Measurements from ENCODE around the gene PARP1. TPM values are rescaled to one million over a fixed set of nuclear protein-coding genes. Genes with fewer than 3 reads are reported as not detected.

PARP1 gene
- total RNA-seq, 3 donors from 2014 or later (not counting 1 experiment from before 2014, with no cell fraction given), result 62.0 to 81.5 (median 77.0) TPM

GRCh38 chr1:226369110-226369509, 38.8 kb downstream of the PARP1 start:
- intact Hi-C loops (cut with micrococcal nuclease), result no loop called here
- H3K27ac ChIP-seq (ENCODE audit: low read length), result no peak overlapping the region

DNA sequence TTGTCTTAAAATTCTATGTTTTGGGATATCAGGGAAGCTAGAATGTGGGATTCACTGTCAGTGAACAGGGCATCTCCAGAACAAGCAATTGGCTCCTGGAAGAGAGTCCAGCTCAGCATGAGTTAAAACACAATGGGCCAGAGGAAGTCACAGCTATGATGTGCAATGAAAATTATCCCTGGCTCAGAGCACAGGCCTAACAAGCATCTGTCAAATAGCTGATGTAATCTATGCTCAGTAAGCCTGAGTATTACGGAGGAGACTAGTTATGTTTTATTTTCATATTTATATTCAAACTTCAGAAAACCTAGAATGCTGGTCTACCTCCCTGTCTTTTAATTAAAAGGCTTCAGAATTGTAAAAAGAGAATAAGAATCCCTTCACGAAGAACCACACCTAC, 41.6 kb downstream of the PARP1 start:
- no peak for DNase-seq
- Histone ChIP-seq H3K27me3 (ENCODE audit: control insufficient read depth, insufficient read depth, low read length) (no peaks in the 10 kb centered on the region), H3K4me1 (ENCODE audit: control insufficient read depth, insufficient read depth, low read length) (peaks cover 6% of the 10 kb centered on the region), H3K9me3 (ENCODE audit: control insufficient read depth, insufficient read depth, low read length) (no peaks in the 10 kb centered on the region), H3K4me3 (ENCODE audit: low read length) (no peak overlapping the region), H3K36me3 (ENCODE audit: control insufficient read depth, insufficient read depth, low read length) (peaks cover 79% of the 10 kb centered on the region), H3K27ac (ENCODE audit: low read length) (no peak overlapping the region)
- Mint-ChIP-seq H3K4me3 (no peak overlapping the region), H3K9me3 (no peaks in the 10 kb centered on the region), H3K4me1 (no peaks in the 10 kb centered on the region), H3K27me3 (ENCODE audit: low read depth in 2 of 2) (no peaks in the 10 kb centered on the region), H3K36me3 (peaks cover 21% of the 10 kb centered on the region), H3K27ac (no peak overlapping the region)
- ATAC-seq, result no peak
- 100% methylated on average over 1 of the region's 2 CpGs for WGBS (ENCODE audit: insufficient coverage)
- TF ChIP-seq, protein P1, sequence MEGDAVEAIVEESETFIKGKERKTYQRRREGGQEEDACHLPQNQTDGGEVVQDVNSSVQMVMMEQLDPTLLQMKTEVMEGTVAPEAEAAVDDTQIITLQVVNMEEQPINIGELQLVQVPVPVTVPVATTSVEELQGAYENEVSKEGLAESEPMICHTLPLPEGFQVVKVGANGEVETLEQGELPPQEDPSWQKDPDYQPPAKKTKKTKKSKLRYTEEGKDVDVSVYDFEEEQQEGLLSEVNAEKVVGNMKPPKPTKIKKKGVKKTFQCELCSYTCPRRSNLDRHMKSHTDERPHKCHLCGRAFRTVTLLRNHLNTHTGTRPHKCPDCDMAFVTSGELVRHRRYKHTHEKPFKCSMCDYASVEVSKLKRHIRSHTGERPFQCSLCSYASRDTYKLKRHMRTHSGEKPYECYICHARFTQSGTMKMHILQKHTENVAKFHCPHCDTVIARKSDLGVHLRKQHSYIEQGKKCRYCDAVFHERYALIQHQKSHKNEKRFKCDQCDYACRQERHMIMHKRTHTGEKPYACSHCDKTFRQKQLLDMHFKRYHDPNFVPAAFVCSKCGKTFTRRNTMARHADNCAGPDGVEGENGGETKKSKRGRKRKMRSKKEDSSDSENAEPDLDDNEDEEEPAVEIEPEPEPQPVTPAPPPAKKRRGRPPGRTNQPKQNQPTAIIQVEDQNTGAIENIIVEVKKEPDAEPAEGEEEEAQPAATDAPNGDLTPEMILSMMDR (IDR thresholded peaks at IDR 0.05), result no peak
- intact Hi-C loops (cut with micrococcal nuclease), result no loop called here

More at GRCh38 chr1:226369110-226369509, 38.8 kb downstream of the PARP1 start:
- TF ChIP-seq, protein P1 (IDR thresholded peaks at IDR 0.05), result no peak
- no peaks in the 10 kb centered on the region for H3K9me3 Mint-ChIP-seq
- Histone ChIP-seq H3K4me1 (ENCODE audit: control insufficient read depth, insufficient read depth, low read length) (peaks cover 6% of the 10 kb centered on the region), H3K4me3 (ENCODE audit: low read length) (no peak overlapping the region), H3K27me3 (ENCODE audit: control insufficient read depth, insufficient read depth, low read length) (no peaks in the 10 kb centered on the region), H3K36me3 (ENCODE audit: control insufficient read depth, insufficient read depth, low read length) (peaks cover 77% of the 10 kb centered on the region), H3K9me3 (ENCODE audit: control insufficient read depth, insufficient read depth, low read length) (no peaks in the 10 kb centered on the region)
- peaks cover 14% of the 10 kb centered on the region for H3K36me3 Mint-ChIP-seq
- no peaks in the 10 kb centered on the region for H3K27me3 Mint-ChIP-seq (ENCODE audit: low read depth in 2 of 2)
- 61% methylated on average over 6 of the region's 6 CpGs for WGBS (ENCODE audit: insufficient coverage)
- no peak overlapping the region for H3K4me3 Mint-ChIP-seq
- no peak overlapping the region for H3K27ac Mint-ChIP-seq
- peaks cover 0 to 4% of the 10 kb centered on the region in 2 donors for H3K4me1 Mint-ChIP-seq
- DNase-seq (no peak), ATAC-seq (no peak)

DNA sequence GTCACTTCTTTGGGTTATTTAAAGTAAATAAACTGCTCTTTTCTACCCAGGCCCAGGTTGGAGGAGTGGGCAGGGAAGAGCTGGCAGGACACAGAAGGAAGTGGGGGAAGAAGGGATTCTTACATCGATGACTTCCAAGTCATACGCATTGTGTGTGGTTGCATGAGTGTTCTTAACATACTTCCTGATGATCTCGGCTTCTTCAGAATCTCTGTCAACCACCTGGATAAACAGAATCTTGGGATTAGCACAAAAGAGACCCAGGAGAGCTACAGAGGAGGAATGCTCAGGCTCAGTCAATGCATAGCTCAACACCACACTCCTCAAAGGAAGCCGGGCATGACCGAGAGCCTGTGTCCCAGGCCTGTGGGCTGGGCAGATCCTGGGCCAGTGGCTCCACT, 42.1 kb downstream of the PARP1 start:
- Mint-ChIP-seq H3K27ac (no peak overlapping the region), H3K36me3 (peaks cover 21% of the 10 kb centered on the region), H3K4me3 (no peak overlapping the region), H3K4me1 (no peaks in the 10 kb centered on the region), H3K27me3 (ENCODE audit: low read depth in 2 of 2) (no peaks in the 10 kb centered on the region), H3K9me3 (no peaks in the 10 kb centered on the region)
- no peaks in the 10 kb centered on the region for H3K27me3 ChIP-seq (ENCODE audit: control insufficient read depth, insufficient read depth, low read length)
- TF ChIP-seq, protein P1 (IDR thresholded peaks at IDR 0.05), result no peak
- no peak for DNase-seq
- WGBS (ENCODE audit: insufficient coverage), result 94% methylated on average over 4 of the region's 5 CpGs
- no peaks in the 10 kb centered on the region for H3K9me3 ChIP-seq (ENCODE audit: control insufficient read depth, insufficient read depth, low read length)
- peaks cover 6% of the 10 kb centered on the region for H3K4me1 ChIP-seq (ENCODE audit: control insufficient read depth, insufficient read depth, low read length)
- intact Hi-C loops (cut with micrococcal nuclease), result no loop called here
- H3K36me3 ChIP-seq (ENCODE audit: control insufficient read depth, insufficient read depth, low read length), result peaks cover 84% of the 10 kb centered on the region
- ATAC-seq, result no peak
- H3K4me3 ChIP-seq (ENCODE audit: low read length), result no peak overlapping the region
- no peak overlapping the region for H3K27ac ChIP-seq (ENCODE audit: low read length)

DNA sequence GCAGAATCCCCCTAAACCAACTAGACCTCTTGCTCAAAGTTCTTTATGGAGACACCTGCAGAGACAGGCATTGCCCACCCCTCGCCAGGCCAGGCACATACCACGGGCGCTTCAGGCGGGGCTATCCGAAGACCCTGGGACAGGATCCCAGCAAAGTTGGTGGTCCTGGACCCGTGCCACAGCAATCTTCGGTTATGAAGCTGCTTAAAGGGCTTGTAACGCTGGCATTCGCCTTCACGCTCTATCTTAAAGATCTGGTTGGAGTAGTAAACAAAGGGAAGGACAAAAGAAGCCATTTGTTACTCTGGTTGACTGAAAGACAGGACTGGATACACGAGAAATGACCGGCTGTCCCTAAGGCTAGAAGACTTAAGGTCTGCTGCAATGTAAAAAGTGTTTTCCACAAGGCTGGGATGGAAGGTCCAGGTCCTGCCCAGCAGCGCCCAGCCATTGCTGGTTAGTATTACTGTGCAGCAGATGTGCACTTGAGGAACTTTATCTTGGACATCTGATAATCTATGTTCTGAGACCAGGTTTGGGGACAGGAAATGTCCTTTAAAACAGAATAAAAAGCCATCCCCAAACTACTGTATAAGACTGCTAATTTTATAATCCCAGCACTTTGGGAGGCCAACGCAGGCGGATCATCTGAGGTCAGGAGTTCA, 42.9 kb downstream of the PARP1 start:
- WGBS (ENCODE audit: insufficient coverage), result over 99% methylated on average over 15 of the region's 15 CpGs
- H3K4me3 Mint-ChIP-seq, result no peak overlapping the region
- H3K36me3 Mint-ChIP-seq, result peaks cover 21% of the 10 kb centered on the region

More for the DNA sequence above, 42.9 kb downstream of the PARP1 start:
- Histone ChIP-seq H3K36me3 (ENCODE audit: control insufficient read depth, insufficient read depth, low read length) (peaks cover 83% of the 10 kb centered on the region), H3K4me3 (ENCODE audit: low read length) (no peak overlapping the region), H3K27ac (ENCODE audit: low read length) (no peak overlapping the region), H3K9me3 (ENCODE audit: control insufficient read depth, insufficient read depth, low read length) (no peaks in the 10 kb centered on the region), H3K4me1 (ENCODE audit: control insufficient read depth, insufficient read depth, low read length) (no peaks in the 10 kb centered on the region), H3K27me3 (ENCODE audit: control insufficient read depth, insufficient read depth, low read length) (no peaks in the 10 kb centered on the region)
- Mint-ChIP-seq H3K4me1 (no peaks in the 10 kb centered on the region), H3K27ac (no peak overlapping the region), H3K9me3 (no peaks in the 10 kb centered on the region), H3K27me3 (ENCODE audit: low read depth in 2 of 2) (no peaks in the 10 kb centered on the region)
- intact Hi-C loops (cut with micrococcal nuclease), result no loop called here
- TF ChIP-seq, protein P1 (IDR thresholded peaks at IDR 0.05), result no peak
- no peak for ATAC-seq
- no peak for DNase-seq
